ENCODE data around the gene LDHD. TPM values are rescaled to one million over a fixed set of nuclear protein-coding genes. Genes with fewer than 3 reads are reported as not detected.
A peak's percentile ranks its signal among the peaks of the same experiment; 100 is the strongest.

Gene LDHD
- total and polyA plus RNA-seq, 2 of the 8 experiments (the other 6 are each of a cell fraction or from before 2014, with no cell fraction given): 14.9 to 18.2 TPM

DNA sequence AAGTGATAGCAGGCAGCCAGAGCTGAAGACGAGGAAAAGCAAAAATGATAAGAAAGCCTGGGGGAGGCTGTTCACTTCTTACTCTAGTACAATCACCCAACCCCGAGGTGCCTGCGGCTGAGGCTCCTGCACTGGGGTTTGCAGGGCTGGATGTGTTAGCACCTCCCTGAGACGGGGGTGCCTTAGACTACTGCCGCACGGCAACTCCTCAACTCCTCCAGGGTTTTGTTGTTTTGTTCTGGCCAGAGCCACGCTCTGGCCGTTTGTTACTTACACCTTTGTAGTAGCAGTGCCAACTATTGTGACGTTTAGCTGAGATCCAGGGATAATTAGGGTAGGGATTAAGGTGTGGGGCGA is 51.5 kb downstream of the LDHD start:
- Histone ChIP-seq H2BK5ac (ENCODE audit: low read depth, low read length) (no peak overlapping the region), H2BK15ac (ENCODE audit: low read length) (no peak overlapping the region), H4K5ac (ENCODE audit: insufficient read length, low read depth, low read length) (no peak overlapping the region), H3K4ac (replicated peaks; ENCODE audit: insufficient read length, low read depth, low read length) (no peak overlapping the region), H4K20me1 (replicated peaks in 1 of 2; ENCODE audit: control insufficient read depth in 1 of 2, insufficient read depth in 2 of 2, low read length in 2 of 2) (peaks cover 4 to 12% of the 10 kb centered on the region in 2 experiments), H3K56ac (replicated peaks; ENCODE audit: insufficient read length, low read depth, low read length) (no peak overlapping the region), H2BK20ac (ENCODE audit: low read length) (no peak overlapping the region), H3K18ac (ENCODE audit: extremely low read depth, low read length) (no peak overlapping the region), H3K23ac (ENCODE audit: insufficient read length) (no peak overlapping the region), H3K23me2 (ENCODE audit: low read depth, low read length) (no peaks in the 10 kb centered on the region), H2AFZ (ENCODE audit: low read length) (no peak overlapping the region), H3K9ac (replicated peaks in 1 of 4; ENCODE audit: extremely low read depth in 1 of 4, low read depth in 3 of 4, low read length in 3 of 4) (no peak overlapping the region), H2BK12ac (ENCODE audit: low read depth, low read length) (no peak overlapping the region), H2BK120ac (replicated peaks; ENCODE audit: low read depth, low read length) (no peak overlapping the region), H3K4me3 (ENCODE audit: extremely low read depth in 1 of 4, insufficient read depth in 2 of 4, low read depth in 3 of 4, low read length in 4 of 4) (no peak overlapping the region), H3K4me2 (ENCODE audit: insufficient read depth in 1 of 2, low read depth in 2 of 2, low read length in 2 of 2) (no peak overlapping the region), H3K14ac (ENCODE audit: insufficient read length) (no peak overlapping the region), H3K27me3 (replicated peaks in 1 of 4; ENCODE audit: control insufficient read depth in 3 of 4, extremely low read depth in 1 of 4, insufficient read depth in 3 of 4, low read length in 3 of 4) (no peaks in the 10 kb centered on the region), H3K9me3 (ENCODE audit: insufficient read depth in 2 of 2, low read depth in 1 of 2, low read length in 1 of 2) (no peaks in the 10 kb centered on the region), H4K91ac (replicated peaks; ENCODE audit: insufficient read length, low read length) (no peak overlapping the region), H4K8ac (ENCODE audit: extremely low read depth, insufficient read depth, low read length) (peak overlapping the region; percentile 26; the same call in 1 of the 2 replicates), H3K79me2 (ENCODE audit: control insufficient read depth in 1 of 2, insufficient read depth in 2 of 2, low read length in 2 of 2) (peaks cover 0 to 86% of the 10 kb centered on the region in 2 experiments; a peak in 3 of 4 replicates), H3K27ac (ENCODE audit: low read depth, low read length) (no peak overlapping the region), H3K79me1 (ENCODE audit: low read depth, low read length) (peaks cover 8% of the 10 kb centered on the region), H3K36me3 (ENCODE audit: control insufficient read depth in 2 of 4, insufficient read depth in 4 of 4, low read length in 3 of 4) (no peaks in the 10 kb centered on the region), H2AK5ac (ENCODE audit: low read depth, low read length) (no peak overlapping the region), H3K4me1 (replicated peaks in 1 of 4; ENCODE audit: control insufficient read depth in 3 of 4, insufficient read depth in 4 of 4, low read length in 3 of 4) (peaks cover 4 to 16% (median 9%) of the 10 kb centered on the region in 4 experiments; a peak in 6 of 7 replicates)
- POLR2A ChIA-PET (ENCODE audit: partially characterized antibody): interaction anchor here (0.7 to 1.3 kb wide), 3 partner anchors 9 to 58 kb away, joined by 3 read pairs; no protein-coding TSS in a partner anchor
- DNase-seq (ENCODE audit: low read depth in 1 of 2, low spot score in 2 of 2): no peak
- CTCF ChIA-PET (ENCODE audit: partially characterized antibody): interaction anchor here (1.1 to 1.7 kb wide), 2 partner anchors 12 to 31 kb away, joined by 4 to 5 read pairs; no protein-coding TSS in a partner anchor
- 84 to 100% methylated on average over 1 to 10 of the region's 10 CpGs for WGBS, 2 experiments (ENCODE audit: extremely low coverage in 1 of 2, insufficient coverage in 1 of 2, insufficient read length in 1 of 2, insufficient replicate concordance in 2 of 2, low coverage in 1 of 2, low lambda C conversion rate in 2 of 2, missing lambda C conversion rate in 1 of 2)
- no peak for FAIRE-seq
- TF ChIP-seq BCL11A (IDR thresholded peaks at IDR 0.05; ENCODE audit: low read depth in 2 of 2, low read length in 2 of 2) (no peak), JUND (IDR thresholded peaks at IDR 0.05; ENCODE audit: low read length) (no peak), TAF7 (optimal IDR thresholded peaks at IDR 0.05; ENCODE audit: borderline replicate concordance, low read depth, low read length) (no peak), EZH2 (IDR thresholded peaks at IDR 0.05; ENCODE audit: low read depth, low read length, severe bottlenecking) (no peak), RNF2 (IDR thresholded peaks at IDR 0.05; ENCODE audit: borderline replicate concordance, low read depth, low read length, missing control alignments, poor library complexity, severe bottlenecking) (no peak), ZNF274 (IDR thresholded peaks at IDR 0.05; ENCODE audit: borderline replicate concordance, extremely low read depth, low read length) (no peak), ASH2L (IDR thresholded peaks at IDR 0.05; ENCODE audit: low read length) (no peak), YY1 (IDR thresholded peaks at IDR 0.05; ENCODE audit: low read depth, low read length) (no peak), POLR2AphosphoS5 (IDR thresholded peaks at IDR 0.05; ENCODE audit: low read depth, low read length) (no peak), CHD1 (IDR thresholded peaks at IDR 0.05; ENCODE audit: low read depth, low read length) (no peak), EP300 (IDR thresholded peaks at IDR 0.05; ENCODE audit: borderline replicate concordance in 1 of 2, low read depth in 2 of 2, low read length in 2 of 2) (no peak), KDM4A (IDR thresholded peaks at IDR 0.05; ENCODE audit: low read depth, low read length, severe bottlenecking) (no peak)
- TF ChIP-seq, protein P1, sequence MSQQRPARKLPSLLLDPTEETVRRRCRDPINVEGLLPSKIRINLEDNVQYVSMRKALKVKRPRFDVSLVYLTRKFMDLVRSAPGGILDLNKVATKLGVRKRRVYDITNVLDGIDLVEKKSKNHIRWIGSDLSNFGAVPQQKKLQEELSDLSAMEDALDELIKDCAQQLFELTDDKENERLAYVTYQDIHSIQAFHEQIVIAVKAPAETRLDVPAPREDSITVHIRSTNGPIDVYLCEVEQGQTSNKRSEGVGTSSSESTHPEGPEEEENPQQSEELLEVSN (IDR thresholded peaks at IDR 0.05): no peak

Data from H1 (cell line).